WTC11 (cell line): ENCODE results near the gene TERT. TPM values are rescaled to one million over a fixed set of nuclear protein-coding genes. Genes with fewer than 3 reads are reported as not detected.

Experiments used
- ATAC-seq: fragments of 200-7000 bp; cut with Tn5 transposase; 2 replicates; pipeline ENCODE4 v1.10.0; 2021; ENCODE audit warnings: mild to moderate bottlenecking, moderate library complexity
- CTCF ChIA-PET: fragments of 300-600 bp; sonication (Branson Sonifier 250); formaldehyde crosslinking; loops from one replicate; lab custom pipeline; 2021; ENCODE audit warnings: antibody characterized with exemption; lab: Charles Lee
- POLR2A ChIA-PET: fragments of 350-600 bp; sonication (Branson Sonifier 250); formaldehyde crosslinking; loops from one replicate; lab custom pipeline; 2021; ENCODE audit warnings: antibody characterized with exemption; lab: Charles Lee
- DNase-seq: peaks from one replicate; pipeline ENCODE4 v3.0.0; 2021; ENCODE audit warnings: low spot score
- H3K27ac Mint-ChIP-seq: 2 replicates; pipeline ENCODE4 v1.8.0; 2021; ENCODE audit warnings: mixed read lengths
- H3K27me3 Mint-ChIP-seq: 2 replicates; pipeline ENCODE4 v1.8.0; 2021; ENCODE audit warnings: low read depth, mild to moderate bottlenecking, moderate library complexity, mixed read lengths
- H3K36me3 Mint-ChIP-seq: 2 replicates; pipeline ENCODE4 v1.8.0; 2021; ENCODE audit warnings: mixed read lengths
- H3K4me1 Mint-ChIP-seq: 2 replicates; pipeline ENCODE4 v1.8.0; 2022; ENCODE audit warnings: mixed read lengths
- H3K4me3 Mint-ChIP-seq: 2 replicates; pipeline ENCODE4 v1.8.0; 2021; ENCODE audit warnings: mild to moderate bottlenecking, moderate library complexity, mixed read lengths
- H3K9me3 Mint-ChIP-seq: 2 replicates; pipeline ENCODE4 v1.8.0; 2021; ENCODE audit warnings: mixed read lengths
- CREM ChIP-seq: sonication (generic); formaldehyde crosslinking; IDR thresholded peaks from 2 replicates; pipeline ENCODE4 v1.8.1; 2022; ENCODE audit warnings: mild to moderate bottlenecking, missing genetic modification reagents, moderate library complexity
- E2F4 ChIP-seq: sonication (generic); formaldehyde crosslinking; IDR thresholded peaks from 2 replicates; pipeline ENCODE4 v1.8.1; 2022; ENCODE audit warnings: low read depth, mild to moderate bottlenecking, moderate library complexity, missing genetic modification reagents, borderline replicate concordance
- GRHL2 ChIP-seq: fragments of 250-450 bp; sonication (Bioruptor Pico); IDR thresholded peaks from 2 replicates; pipeline ENCODE4 v1.8.0; 2022; ENCODE audit warnings: mild to moderate bottlenecking, moderate library complexity; ENCODE audit not compliant: insufficient replicate concordance, severe bottlenecking
- HMGXB4 ChIP-seq: sonication (generic); formaldehyde crosslinking; IDR thresholded peaks from 2 replicates; pipeline ENCODE4 v1.8.1; 2023; ENCODE audit warnings: mild to moderate bottlenecking, moderate library complexity, missing genetic modification reagents
- JUN ChIP-seq: sonication (generic); formaldehyde crosslinking; IDR thresholded peaks from 2 replicates; pipeline ENCODE4 v1.8.0; 2023; ENCODE audit warnings: mild to moderate bottlenecking, missing genetic modification reagents
- PREB ChIP-seq: sonication (generic); formaldehyde crosslinking; IDR thresholded peaks from 2 replicates; pipeline ENCODE4 v1.8.1; 2022; ENCODE audit warnings: mild to moderate bottlenecking, missing genetic modification reagents, moderate library complexity, borderline replicate concordance
- SP1 ChIP-seq: sonication (generic); formaldehyde crosslinking; conservative IDR thresholded peaks from 2 replicates; pipeline ENCODE4 v1.8.1; 2022; ENCODE audit warnings: missing genetic modification reagents
- USF2 ChIP-seq: sonication (generic); formaldehyde crosslinking; IDR thresholded peaks from 2 replicates; pipeline ENCODE4 v1.8.1; 2023; ENCODE audit warnings: mild to moderate bottlenecking, missing genetic modification reagents, moderate library complexity
- ZMAT4 ChIP-seq: fragments of 250-450 bp; sonication (Bioruptor Pico); IDR thresholded peaks from 2 replicates; pipeline ENCODE4 v1.9.0; 2021; ENCODE audit warnings: mild to moderate bottlenecking
- ZNF512 ChIP-seq: sonication (generic); formaldehyde crosslinking; IDR thresholded peaks from 2 replicates; pipeline ENCODE4 v1.8.1; 2022; ENCODE audit warnings: missing genetic modification reagents, borderline replicate concordance
- ZNF532 ChIP-seq: fragments of 250-450 bp; sonication (Bioruptor Pico); IDR thresholded peaks from 2 replicates; pipeline ENCODE4 v1.9.0; 2021; ENCODE audit warnings: mild to moderate bottlenecking, borderline replicate concordance
- ZSCAN18 ChIP-seq: fragments of 250-450 bp; sonication (Bioruptor Pico); IDR thresholded peaks from 2 replicates; pipeline ENCODE4 v2.1.2; 2022; ENCODE audit warnings: mild to moderate bottlenecking, moderate library complexity
- total RNA-seq: library from RNA; stranded (reverse); gene quantifications from 3 replicates; pipeline ENCODE4 v1.2.3, GENCODE V29; 2021

TERT gene
- total RNA-seq, 1 experiment from 2014 or later: 42.9 TPM

GRCh38 chr5:1312993-1313833 is 18.3 kb upstream of the TERT start:
- POLR2A ChIA-PET: no interaction called here
- H3K27me3 Mint-ChIP-seq: peaks cover 9% of the 10 kb centered on the region

More at GRCh38 chr5:1312993-1313833, 18.3 kb upstream of the TERT start:
- Mint-ChIP-seq H3K9me3 (peaks cover 17% of the 10 kb centered on the region), H3K4me1 (peaks cover 33% of the 10 kb centered on the region), H3K27ac (no peak overlapping the region), H3K36me3 (peaks cover 18% of the 10 kb centered on the region), H3K4me3 (no peak overlapping the region)
- TF ChIP-seq USF2 (CRISPR knock-in tag): no peak
- TF ChIP-seq CREM (CRISPR knock-in tag): no peak
- TF ChIP-seq ZSCAN18 (CRISPR knock-in tag): no peak
- no peak for TF ChIP-seq JUN (CRISPR knock-in tag)
- TF ChIP-seq E2F4 (CRISPR knock-in tag): no peak
- no peak for TF ChIP-seq ZNF512 (CRISPR knock-in tag)
- TF ChIP-seq SP1: no peak
- no peak for TF ChIP-seq HMGXB4
- TF ChIP-seq ZNF532 (CRISPR knock-in tag): no peak
- no peak for TF ChIP-seq GRHL2 (CRISPR knock-in tag)
- no peak for TF ChIP-seq ZMAT4 (CRISPR knock-in tag)
- no peak for TF ChIP-seq PREB (CRISPR knock-in tag)
- CTCF ChIA-PET: interaction anchor here (0.6 to 0.8 kb wide), 2 partner anchors 18 to 882 kb away, joined by 3 to 4 read pairs; partner anchors contain the start of gene TERT
- DNase-seq (no peak), ATAC-seq (no peak)
